Measurements from ENCODE around the gene CDH13.

CDH13 gene

GRCh38 chr16:82626791-82627261 lies at the start of gene CDH13:
TSS of gene CDH13 (plus strand) at chr16:82626969.
- DNase-seq = no peak

- DNase-seq = peak in 1 of 2 donors; percentile 16
Measured at GRCh38 chr16:82580298-82580890, 46.4 kb upstream of the CDH13 start.

GRCh38 chr16:82582975-82583374 lies 43.8 kb upstream of the CDH13 start:
- no peak for DNase-seq

GRCh38 chr16:82583422-82583821 lies 43.3 kb upstream of the CDH13 start:
- DNase-seq = no peak

- DNase-seq = no peak
Measured at GRCh38 chr16:82584553-82585152, 42.1 kb upstream of the CDH13 start.

GRCh38 chr16:82585675-82586074 lies 41.1 kb upstream of the CDH13 start:
- no peak for DNase-seq

- DNase-seq = no peak
Measured at GRCh38 chr16:82586130-82586529, 40.6 kb upstream of the CDH13 start.

- DNase-seq = no peak
Measured at GRCh38 chr16:82587289-82587688, 39.5 kb upstream of the CDH13 start.

GRCh38 chr16:82589407-82589806 lies 37.4 kb upstream of the CDH13 start:
- DNase-seq = no peak

GRCh38 chr16:82594114-82594513 lies 32.7 kb upstream of the CDH13 start:
- DNase-seq = no peak

- DNase-seq = no peak
Measured at GRCh38 chr16:82598771-82599170, 28.0 kb upstream of the CDH13 start.

- DNase-seq = no peak
Measured at GRCh38 chr16:82601989-82602640, 24.7 kb upstream of the CDH13 start.

- DNase-seq = no peak
Measured at GRCh38 chr16:82603784-82604411, 22.9 kb upstream of the CDH13 start.

GRCh38 chr16:82605076-82605475 lies 21.7 kb upstream of the CDH13 start:
- DNase-seq = no peak

GRCh38 chr16:82605863-82606620 lies 20.7 kb upstream of the CDH13 start:
- no peak for DNase-seq

GRCh38 chr16:82609140-82609539 lies 17.6 kb upstream of the CDH13 start:
- DNase-seq = no peak

- no peak for DNase-seq
Measured at GRCh38 chr16:82612263-82612662, 14.5 kb upstream of the CDH13 start.

GRCh38 chr16:82616356-82616755 lies 10.4 kb upstream of the CDH13 start:
- no peak for DNase-seq

GRCh38 chr16:82621781-82622180 lies 5.0 kb upstream of the CDH13 start:
- no peak for DNase-seq

- no peak for DNase-seq
Measured at GRCh38 chr16:82623241-82623640, 3.5 kb upstream of the CDH13 start.

- no peak for DNase-seq
Measured at GRCh38 chr16:82625066-82625968, 1.5 kb upstream of the CDH13 start.

- no peak for DNase-seq
Measured at GRCh38 chr16:82628088-82628423, 1.3 kb downstream of the CDH13 start.
